Smooth muscle cell of the coronary artery (primary cell): ENCODE data around the gene PNMA5. TPM values are rescaled to one million over a fixed set of nuclear protein-coding genes. Genes with fewer than 3 reads are reported as not detected.

Experiments used
- total RNA-seq: library from RNA; depleted of rRNA; stranded (reverse); fragments of >200 nt; gene quantifications from 2 replicates; pipeline ENCODE4 v1.2.3, GENCODE V29; 2014; ENCODE audit warnings: low replicate concordance

The PNMA5 gene
- not detected in 2 replicates for total RNA-seq

GRCh38 chrX:152993933-152994332, at the start of gene PNMA5:
Gene PNMA5, minus strand, starts transcription at chrX:152994116. Its CDS starts 2,518 bp downstream, at chrX:152991598.

Other genes starting within 250 kb of the PNMA5 start
- gene MAGEA2, start 240.3 kb downstream of the PNMA5 start, total RNA-seq, result not detected in 2 replicates
- not detected in 2 replicates for gene CSAG3, start 234.9 kb downstream of the PNMA5 start, total RNA-seq
- not detected in 2 replicates for gene MAGEA6, start 224.4 kb downstream of the PNMA5 start, total RNA-seq
- gene CETN2, start 163.4 kb downstream of the PNMA5 start, total RNA-seq, result 19.0 and 31.3 TPM in 2 replicates
- gene NSDHL, start 163.1 kb downstream of the PNMA5 start, total RNA-seq, result 13.9 and 18.9 TPM in 2 replicates
- 0.35 and 22.0 TPM in 2 replicates for gene ZNF185, start 96.0 kb downstream of the PNMA5 start, total RNA-seq
- 0.70 TPM in 1 of 2 replicates, not detected in the other for gene PNMA3, start 62.4 kb upstream of the PNMA5 start, total RNA-seq
- 0.68 and 2.2 TPM in 2 replicates for gene PNMA6A, start 78.3 kb upstream of the PNMA5 start, total RNA-seq
- gene MAGEA1, start 185.2 kb upstream of the PNMA5 start, total RNA-seq, result not detected in 2 replicates